ENCODE results near the gene NTM.

Gene NTM

GRCh38 chr11:131614631-131615030, 244.2 kb downstream of the NTM start:
- DNase-seq = peak; percentile 69

DNA sequence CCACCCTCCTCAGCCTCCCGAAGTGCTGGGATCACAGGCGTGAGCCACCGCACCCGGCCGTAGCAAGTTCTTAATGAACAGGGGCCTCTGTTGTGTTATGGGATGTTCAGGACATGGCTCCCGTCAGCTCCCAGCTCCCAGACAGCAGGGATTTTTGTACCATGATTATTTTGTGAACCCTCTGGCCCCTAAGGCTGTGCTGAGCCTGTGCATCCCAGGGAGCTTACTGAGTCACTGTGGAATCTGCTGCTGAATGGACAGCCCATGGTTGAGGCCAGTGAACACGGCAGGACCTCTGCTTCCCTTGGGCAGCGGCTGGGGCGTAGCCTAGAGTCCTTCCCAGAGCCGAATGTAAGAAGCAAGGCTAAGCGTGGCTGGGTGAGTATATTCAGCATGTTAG, 245.2 kb downstream of the NTM start:
- no peak for DNase-seq

DNA sequence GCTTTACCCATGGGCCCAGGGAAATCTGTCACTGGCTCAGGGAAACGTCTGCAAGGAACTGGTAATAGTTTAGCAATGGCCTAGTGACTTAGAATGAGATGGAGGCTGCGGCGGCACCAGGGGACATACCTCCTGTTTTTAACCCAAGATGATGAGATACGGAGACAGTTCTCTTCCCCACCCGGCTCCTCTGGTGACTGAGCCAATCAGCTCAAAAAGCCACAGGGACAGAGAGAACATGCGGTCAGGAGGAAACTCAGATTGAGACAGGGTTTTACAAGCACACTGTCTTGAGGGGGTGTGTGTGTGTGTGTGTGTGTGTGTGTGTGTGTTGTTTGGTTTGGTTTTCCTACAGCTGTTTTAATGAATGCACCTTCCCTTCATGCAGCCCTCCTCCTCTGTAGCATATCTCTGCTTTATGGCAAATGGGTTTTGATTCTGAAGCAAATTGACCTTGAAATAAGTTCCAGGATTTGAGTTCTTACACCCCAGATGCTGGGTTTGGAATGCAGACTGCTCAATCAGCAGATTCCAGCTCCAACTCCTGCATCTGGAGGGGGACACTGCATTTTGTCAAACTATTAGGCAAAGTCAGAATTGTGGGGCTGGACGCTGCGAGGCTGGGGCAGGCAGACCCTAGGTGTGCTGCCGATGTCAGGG, 246.2 kb downstream of the NTM start:
- DNase-seq = no peak

DNA sequence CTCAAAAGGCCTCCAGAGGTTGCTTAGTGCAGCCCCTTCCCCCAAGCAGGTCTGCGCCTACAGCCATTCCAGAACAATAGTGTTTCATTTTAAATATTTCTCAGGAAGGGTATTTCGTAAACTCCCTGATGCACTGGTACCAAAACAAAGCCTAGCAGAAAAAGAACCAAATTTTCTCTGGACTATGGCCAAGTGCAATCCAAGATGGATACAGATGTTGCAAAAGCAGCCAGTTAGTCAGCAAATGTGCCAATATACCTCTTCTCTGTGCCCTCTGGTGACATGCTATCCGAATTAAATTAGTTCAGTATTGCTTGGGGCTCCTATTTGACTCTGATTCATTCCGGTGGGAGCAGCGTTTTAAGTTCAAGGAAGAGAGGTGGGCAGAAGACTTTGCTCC, 247.8 kb downstream of the NTM start:
- DNase-seq = no peak

- DNase-seq = no peak
Observed at GRCh38 chr11:131622193-131622592, 251.8 kb downstream of the NTM start.

GRCh38 chr11:131624531-131624930, 254.1 kb downstream of the NTM start:
- DNase-seq = no peak

DNA sequence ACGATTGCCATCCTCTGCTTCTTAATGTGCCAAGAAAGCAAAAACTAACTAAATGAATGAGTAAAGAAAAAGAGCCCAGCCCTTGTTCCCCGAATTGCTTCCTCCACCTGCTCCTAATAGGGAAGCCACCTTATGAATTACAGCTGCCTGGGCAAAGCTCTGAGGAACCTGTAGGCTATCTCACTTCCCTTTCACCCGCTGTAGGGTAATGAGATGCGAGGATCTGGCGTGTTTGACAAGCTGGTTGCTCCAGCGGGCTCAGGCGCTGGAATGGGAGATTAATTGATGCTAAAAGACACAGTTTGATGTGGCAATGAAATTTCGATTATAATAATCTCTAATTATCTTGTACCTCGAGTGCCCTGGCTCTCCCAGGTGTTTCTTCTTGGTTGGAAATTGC, 256.4 kb downstream of the NTM start:
- no peak for DNase-seq

GRCh38 chr11:131628739-131629138, 258.3 kb downstream of the NTM start:
- no peak for DNase-seq

- no peak for DNase-seq
Observed at GRCh38 chr11:131629925-131630540, 259.6 kb downstream of the NTM start.

- DNase-seq = no peak
Observed at GRCh38 chr11:131632971-131633370, 262.6 kb downstream of the NTM start.

- no peak for DNase-seq
Observed at GRCh38 chr11:131633921-131634715, 263.7 kb downstream of the NTM start.

DNA sequence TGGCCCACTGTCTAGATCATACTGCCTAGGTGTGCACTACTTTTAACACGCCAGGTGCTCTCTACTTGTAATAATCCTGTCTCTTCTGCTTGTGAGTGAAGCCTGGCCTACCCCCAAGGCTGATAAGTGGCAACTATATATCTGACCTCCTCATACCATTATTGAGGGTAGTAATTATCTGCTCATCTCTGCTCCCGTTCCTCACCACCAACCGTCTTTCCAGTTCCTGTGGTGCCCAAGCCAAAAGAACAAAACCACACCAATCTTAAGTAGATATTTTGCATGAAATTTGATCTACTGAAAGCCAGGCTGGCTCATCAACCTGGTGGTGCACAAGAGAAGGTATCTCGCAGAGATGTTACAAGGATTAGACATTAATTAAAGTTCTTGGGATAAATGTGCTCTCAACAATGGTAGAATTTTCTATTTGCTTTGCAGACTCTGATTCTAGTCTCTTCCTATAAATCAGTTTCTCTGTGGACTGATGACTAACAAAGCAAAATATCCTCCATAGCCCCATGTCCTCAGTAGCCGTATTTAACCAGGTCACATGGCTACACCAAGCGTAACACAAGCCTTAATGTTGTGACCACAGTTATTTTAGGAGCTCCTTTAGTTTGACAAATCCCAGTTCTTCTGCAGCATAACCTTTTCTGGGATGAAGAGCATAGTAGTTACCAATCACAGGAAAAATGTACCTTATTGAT, 267.2 kb downstream of the NTM start:
- DNase-seq = no peak

DNA sequence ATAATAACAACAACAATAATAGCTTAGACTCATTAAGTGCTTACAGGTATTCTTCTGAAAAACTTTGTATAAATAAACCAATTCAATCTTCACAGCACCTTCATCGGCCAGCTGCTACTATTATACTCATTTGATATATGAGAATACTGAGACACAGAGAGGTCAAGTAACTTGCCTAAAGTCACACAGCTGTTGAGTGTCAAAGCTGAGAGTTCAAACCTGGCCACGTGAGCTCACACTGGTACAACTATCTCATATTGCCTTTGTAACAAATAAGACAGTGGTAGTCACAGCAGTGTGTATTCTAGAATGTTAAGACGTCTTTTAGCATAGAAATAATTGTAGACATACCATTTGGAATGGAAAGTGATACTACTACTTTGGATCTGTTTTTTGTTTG, 268.5 kb downstream of the NTM start:
- DNase-seq = no peak

DNA sequence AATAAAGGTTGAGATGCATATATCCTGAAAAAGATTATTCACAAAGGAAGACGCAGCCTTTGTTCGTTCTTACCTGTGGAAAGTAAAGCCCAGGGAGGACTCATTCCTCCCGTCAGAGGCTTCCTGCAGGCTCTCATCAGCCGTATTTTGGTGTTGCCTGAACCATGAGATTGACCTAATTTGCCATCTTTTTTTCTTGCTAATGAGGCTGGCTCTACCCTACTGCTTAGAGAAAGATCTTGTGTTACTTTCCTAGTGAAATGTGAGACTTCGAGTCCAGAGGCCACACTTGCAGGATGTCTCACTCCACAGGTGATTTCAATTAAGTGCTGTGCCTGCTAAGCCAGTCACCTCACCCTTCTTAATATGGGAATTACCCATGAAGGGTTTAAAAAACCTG, 269.9 kb downstream of the NTM start:
- DNase-seq = no peak

DNA sequence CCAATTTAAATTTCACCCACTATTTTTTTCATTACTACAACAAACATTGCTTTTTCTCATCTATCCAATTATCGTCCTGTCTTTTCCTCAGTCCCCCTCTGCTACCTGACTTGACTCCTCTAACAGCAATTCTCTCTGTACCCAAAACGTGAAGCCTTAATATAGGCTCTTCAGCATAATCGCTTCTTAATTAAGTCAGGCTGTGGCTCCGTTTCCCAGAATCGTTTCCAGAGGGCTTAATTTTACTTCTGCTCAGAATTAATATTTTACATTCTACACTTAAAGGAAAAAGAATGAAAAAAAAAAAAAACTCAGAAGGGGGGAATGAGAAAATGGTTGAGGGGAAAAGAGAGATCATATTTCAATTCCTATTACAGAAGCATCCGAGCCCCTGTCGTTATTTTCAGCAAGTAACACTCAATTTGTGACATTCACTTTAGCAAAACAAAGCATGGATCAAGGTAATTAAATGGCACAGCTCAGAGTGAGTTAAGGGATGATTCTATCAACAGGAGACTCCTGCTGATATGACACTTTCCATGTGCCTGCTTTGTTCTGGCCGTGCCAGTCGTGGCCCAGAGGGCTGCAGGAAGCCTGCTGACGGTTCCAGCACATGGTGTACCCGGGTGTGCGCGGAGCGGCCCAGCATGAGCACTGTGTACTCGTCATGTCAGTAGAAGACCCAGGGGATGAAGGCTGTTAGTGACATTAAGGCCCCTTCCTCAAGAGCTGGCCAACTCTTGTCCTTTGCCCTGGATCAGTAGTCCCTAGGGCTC, 272.5 kb downstream of the NTM start:
- DNase-seq = no peak

- DNase-seq = no peak
Observed at GRCh38 chr11:131644204-131644795, 273.9 kb downstream of the NTM start.

DNA sequence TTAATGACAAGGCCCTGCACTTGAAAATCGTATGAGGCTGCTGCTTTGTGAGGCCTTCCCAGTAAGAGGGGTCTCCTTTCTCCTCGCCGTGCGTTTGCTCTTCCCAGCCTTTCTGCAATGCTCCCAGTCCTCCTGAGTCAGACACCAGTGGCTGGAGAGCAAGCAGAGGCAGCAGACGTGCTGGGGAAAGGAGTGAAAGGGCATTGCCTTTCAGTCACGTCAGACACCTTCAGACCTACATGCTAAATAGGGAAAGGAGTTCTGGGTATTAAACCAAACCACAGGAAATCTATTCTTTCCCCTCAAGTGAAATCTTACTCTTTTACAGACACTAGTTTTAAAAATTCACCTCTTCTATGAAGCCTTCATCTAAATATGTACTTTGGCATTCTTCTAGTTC, 274.8 kb downstream of the NTM start:
- no peak for DNase-seq

DNA sequence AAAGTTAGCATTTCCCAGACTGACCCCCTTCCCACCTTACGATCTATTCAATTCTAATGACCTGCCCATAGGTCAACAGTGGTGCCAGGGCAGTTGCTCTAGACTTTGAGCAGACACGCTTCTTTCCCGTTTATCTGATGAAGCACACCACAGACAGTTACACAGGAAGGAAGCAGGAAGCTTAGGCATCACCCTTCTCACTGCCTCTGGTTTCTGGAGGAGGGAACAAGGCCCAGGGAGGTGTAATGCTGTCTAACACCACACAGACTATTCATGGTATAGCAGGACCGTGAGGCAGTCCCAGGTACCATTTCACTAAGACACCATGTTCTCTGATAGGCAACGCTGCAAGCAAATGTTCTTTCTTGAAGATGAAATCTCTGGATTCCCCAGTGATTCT, 279.4 kb downstream of the NTM start:
- DNase-seq = no peak

DNA sequence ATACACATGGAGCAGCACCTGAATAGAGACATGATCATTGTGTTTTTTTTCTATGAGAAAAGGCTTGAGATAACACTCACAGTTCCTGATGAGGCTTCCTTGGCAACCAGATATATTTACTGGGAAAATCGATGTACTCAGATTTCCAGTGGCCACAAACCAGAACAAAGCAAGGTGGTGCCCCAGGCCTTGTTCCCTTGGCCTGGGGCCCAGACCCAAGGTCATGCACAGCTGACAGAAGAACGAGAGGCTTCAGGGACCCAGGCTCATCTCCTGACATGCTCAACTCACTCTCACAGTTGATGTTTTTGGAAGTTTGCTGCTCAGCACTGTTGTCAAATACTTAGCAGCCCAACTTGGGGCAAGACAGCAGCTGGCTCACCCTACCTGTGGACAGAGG, 281.8 kb downstream of the NTM start:
- DNase-seq = no peak

DNA sequence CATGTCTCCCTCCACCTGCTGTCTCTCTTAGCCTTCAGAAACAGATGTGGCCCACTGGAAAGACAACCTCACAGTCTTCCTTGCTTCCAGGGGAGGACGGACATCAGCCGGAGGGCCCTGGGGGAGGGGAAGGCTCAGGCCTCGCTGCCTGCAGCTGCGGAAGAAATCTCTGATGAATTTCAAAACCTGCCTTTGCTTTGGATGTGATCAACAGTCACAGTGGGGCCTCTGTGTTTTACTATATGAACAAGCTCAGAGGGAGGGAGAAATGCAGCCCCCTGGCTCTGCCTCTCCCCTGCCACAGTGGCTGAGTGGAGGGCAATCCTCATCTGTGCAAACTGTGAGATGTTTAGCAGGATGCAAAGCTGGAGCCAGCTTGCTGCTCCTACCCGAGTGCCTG, 282.8 kb downstream of the NTM start:
- no peak for DNase-seq

DNA sequence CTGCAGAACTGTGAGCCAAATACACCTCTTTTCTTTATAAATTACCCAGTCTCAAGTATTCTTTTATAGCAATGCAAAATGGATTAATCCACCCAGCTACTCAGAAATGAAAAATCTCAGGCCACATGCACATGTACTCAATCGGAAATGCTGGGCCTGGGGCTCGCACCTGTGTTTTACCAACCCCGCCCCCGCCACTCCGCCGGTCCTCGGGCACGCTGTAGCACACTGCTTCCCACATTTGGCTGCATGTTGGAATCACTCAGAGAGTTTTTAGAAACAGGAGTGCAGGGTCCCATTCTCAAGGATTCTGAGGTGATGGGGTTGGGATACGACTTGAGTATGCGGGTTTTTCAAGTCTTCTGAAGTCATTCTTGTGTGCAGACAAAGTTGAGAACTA, 284.4 kb downstream of the NTM start:
- DNase-seq = no peak

DNA sequence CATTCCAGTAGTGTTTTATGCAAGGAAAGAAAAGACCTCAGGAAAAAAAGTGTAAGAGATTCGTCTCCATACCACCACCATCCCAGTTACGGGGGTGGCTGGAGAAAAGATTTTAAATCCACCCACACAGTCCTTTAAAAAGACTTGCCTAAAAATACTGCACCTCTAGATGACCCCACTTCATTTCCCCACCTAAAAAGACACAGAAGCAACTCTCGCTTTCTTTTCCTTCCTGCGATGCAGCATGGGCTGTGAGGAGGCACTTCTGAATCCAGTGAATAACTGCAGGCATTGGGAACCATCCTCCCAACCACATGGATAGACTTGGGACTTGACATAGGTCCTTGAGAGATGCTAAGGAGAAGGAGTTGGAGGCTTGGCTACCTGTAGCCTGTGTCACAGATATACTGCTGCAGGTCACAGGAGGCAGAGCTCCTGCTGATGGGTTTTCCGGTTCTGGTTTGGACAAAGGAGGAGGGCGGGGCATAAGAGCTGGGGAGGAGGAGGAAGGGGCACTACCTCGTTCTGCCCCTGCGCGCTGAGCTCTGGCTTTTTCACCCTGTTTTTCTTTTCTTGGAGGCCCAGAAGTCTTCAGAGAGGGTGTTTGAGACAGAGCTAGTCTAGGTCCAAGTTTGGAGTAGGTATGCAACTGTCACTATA, 285.9 kb downstream of the NTM start:
- no peak for DNase-seq
